ENCODE results near the gene CIPC.

DNA sequence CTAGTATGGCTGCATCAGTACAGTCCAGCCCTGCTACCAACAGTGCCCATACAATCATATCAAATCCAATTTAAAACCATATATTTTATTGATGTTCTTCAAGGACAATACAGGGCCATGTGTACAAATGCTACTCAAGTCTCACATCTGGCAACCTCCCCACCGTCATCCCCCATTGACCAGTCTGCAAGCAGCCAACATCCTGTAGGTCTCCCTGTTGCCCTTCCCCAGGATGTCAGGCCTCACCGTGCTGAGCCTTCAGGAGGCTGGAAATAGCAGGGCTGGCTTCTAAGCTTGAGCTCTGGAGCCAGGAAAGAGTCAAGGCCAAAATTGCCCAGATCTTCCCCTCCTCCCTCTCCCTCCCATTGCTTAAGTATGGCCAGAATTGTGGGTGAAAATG, 33.1 kb downstream of the CIPC start:
- TF ChIP-seq, protein P1, sequence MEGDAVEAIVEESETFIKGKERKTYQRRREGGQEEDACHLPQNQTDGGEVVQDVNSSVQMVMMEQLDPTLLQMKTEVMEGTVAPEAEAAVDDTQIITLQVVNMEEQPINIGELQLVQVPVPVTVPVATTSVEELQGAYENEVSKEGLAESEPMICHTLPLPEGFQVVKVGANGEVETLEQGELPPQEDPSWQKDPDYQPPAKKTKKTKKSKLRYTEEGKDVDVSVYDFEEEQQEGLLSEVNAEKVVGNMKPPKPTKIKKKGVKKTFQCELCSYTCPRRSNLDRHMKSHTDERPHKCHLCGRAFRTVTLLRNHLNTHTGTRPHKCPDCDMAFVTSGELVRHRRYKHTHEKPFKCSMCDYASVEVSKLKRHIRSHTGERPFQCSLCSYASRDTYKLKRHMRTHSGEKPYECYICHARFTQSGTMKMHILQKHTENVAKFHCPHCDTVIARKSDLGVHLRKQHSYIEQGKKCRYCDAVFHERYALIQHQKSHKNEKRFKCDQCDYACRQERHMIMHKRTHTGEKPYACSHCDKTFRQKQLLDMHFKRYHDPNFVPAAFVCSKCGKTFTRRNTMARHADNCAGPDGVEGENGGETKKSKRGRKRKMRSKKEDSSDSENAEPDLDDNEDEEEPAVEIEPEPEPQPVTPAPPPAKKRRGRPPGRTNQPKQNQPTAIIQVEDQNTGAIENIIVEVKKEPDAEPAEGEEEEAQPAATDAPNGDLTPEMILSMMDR (conservative IDR thresholded peaks at IDR 0.05; ENCODE audit: low read depth, low read length): no peak
- no peak for TF ChIP-seq EZH2 (IDR thresholded peaks at IDR 0.05; ENCODE audit: borderline replicate concordance, low read depth, low read length, poor library complexity, severe bottlenecking)
